ENCODE data around the gene TLCD2. TPM values are rescaled to one million over a fixed set of nuclear protein-coding genes. Genes with fewer than 3 reads are reported as not detected.

TLCD2 gene
- total and polyA plus RNA-seq, 2 of the 13 experiments (the other 11 are each of a cell fraction or from before 2014, with no cell fraction given): 0.90 to 1.1 TPM

DNA sequence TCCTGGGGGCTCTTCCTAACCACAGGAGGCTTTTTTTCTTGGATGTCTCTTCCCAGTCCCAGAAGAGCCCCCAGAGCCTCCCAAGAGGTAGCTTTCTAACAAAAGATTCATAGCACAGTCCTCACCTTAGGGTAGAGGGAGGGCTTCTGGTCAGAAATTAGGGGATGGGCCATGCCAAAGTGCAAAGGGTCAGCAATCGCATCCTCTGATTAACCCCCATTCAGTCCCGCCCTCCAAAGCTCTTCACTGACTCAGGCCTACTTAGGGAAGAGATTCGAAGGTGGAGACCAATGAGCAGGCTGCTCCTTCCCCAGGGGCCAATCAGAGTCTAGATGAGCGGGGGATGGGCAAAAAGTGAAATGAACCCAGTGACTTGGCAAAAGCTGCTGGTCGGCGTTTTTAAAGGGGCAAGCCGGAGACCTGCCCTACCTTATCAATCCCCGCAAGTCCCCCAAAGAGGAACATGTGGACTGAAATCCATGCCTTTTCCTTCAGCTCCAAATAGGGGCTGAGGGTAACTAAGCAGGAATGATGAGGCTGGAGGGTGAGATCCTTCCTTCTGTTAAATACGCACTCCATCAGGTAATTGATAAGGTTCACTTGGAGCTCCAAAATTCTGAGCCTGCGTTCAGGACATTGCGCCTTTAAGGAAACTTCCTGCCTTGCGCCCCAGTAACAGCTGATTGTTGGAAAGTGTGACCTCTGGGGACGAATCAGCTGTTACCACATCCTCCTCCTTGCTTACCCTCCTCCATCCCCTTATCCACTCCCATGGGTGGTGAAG is 6.9 kb upstream of the TLCD2 start (continued):
- TF ChIP-seq, protein P1, sequence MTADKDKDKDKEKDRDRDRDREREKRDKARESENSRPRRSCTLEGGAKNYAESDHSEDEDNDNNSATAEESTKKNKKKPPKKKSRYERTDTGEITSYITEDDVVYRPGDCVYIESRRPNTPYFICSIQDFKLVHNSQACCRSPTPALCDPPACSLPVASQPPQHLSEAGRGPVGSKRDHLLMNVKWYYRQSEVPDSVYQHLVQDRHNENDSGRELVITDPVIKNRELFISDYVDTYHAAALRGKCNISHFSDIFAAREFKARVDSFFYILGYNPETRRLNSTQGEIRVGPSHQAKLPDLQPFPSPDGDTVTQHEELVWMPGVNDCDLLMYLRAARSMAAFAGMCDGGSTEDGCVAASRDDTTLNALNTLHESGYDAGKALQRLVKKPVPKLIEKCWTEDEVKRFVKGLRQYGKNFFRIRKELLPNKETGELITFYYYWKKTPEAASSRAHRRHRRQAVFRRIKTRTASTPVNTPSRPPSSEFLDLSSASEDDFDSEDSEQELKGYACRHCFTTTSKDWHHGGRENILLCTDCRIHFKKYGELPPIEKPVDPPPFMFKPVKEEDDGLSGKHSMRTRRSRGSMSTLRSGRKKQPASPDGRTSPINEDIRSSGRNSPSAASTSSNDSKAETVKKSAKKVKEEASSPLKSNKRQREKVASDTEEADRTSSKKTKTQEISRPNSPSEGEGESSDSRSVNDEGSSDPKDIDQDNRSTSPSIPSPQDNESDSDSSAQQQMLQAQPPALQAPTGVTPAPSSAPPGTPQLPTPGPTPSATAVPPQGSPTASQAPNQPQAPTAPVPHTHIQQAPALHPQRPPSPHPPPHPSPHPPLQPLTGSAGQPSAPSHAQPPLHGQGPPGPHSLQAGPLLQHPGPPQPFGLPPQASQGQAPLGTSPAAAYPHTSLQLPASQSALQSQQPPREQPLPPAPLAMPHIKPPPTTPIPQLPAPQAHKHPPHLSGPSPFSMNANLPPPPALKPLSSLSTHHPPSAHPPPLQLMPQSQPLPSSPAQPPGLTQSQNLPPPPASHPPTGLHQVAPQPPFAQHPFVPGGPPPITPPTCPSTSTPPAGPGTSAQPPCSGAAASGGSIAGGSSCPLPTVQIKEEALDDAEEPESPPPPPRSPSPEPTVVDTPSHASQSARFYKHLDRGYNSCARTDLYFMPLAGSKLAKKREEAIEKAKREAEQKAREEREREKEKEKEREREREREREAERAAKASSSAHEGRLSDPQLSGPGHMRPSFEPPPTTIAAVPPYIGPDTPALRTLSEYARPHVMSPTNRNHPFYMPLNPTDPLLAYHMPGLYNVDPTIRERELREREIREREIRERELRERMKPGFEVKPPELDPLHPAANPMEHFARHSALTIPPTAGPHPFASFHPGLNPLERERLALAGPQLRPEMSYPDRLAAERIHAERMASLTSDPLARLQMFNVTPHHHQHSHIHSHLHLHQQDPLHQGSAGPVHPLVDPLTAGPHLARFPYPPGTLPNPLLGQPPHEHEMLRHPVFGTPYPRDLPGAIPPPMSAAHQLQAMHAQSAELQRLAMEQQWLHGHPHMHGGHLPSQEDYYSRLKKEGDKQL (CRISPR knock-in tag; IDR thresholded peaks at IDR 0.05; ENCODE audit: low read depth): no peak
- TF ChIP-seq, protein P2, sequence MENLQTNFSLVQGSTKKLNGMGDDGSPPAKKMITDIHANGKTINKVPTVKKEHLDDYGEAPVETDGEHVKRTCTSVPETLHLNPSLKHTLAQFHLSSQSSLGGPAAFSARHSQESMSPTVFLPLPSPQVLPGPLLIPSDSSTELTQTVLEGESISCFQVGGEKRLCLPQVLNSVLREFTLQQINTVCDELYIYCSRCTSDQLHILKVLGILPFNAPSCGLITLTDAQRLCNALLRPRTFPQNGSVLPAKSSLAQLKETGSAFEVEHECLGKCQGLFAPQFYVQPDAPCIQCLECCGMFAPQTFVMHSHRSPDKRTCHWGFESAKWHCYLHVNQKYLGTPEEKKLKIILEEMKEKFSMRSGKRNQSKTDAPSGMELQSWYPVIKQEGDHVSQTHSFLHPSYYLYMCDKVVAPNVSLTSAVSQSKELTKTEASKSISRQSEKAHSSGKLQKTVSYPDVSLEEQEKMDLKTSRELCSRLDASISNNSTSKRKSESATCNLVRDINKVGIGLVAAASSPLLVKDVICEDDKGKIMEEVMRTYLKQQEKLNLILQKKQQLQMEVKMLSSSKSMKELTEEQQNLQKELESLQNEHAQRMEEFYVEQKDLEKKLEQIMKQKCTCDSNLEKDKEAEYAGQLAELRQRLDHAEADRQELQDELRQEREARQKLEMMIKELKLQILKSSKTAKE (CRISPR knock-in tag; IDR thresholded peaks at IDR 0.05; ENCODE audit: borderline replicate concordance): no peak
- TF ChIP-seq FOXJ3 (CRISPR knock-in tag; IDR thresholded peaks at IDR 0.05; ENCODE audit: borderline replicate concordance) (no peak), HOXA7 (CRISPR knock-in tag; IDR thresholded peaks at IDR 0.05) (no peak), SCMH1 (CRISPR knock-in tag; IDR thresholded peaks at IDR 0.05; ENCODE audit: borderline replicate concordance) (no peak), ZZZ3 (CRISPR knock-in tag; IDR thresholded peaks at IDR 0.05; ENCODE audit: borderline replicate concordance) (no peak), THYN1 (CRISPR knock-in tag; IDR thresholded peaks at IDR 0.05; ENCODE audit: borderline replicate concordance, low read depth) (no peak), NR1H2 (CRISPR knock-in tag; IDR thresholded peaks at IDR 0.05; ENCODE audit: borderline replicate concordance, low read depth) (no peak)
- TF ChIP-seq, protein P3, sequence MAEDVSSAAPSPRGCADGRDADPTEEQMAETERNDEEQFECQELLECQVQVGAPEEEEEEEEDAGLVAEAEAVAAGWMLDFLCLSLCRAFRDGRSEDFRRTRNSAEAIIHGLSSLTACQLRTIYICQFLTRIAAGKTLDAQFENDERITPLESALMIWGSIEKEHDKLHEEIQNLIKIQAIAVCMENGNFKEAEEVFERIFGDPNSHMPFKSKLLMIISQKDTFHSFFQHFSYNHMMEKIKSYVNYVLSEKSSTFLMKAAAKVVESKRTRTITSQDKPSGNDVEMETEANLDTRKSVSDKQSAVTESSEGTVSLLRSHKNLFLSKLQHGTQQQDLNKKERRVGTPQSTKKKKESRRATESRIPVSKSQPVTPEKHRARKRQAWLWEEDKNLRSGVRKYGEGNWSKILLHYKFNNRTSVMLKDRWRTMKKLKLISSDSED (CRISPR knock-in tag; IDR thresholded peaks at IDR 0.05): no peak
- TF ChIP-seq, protein P4, sequence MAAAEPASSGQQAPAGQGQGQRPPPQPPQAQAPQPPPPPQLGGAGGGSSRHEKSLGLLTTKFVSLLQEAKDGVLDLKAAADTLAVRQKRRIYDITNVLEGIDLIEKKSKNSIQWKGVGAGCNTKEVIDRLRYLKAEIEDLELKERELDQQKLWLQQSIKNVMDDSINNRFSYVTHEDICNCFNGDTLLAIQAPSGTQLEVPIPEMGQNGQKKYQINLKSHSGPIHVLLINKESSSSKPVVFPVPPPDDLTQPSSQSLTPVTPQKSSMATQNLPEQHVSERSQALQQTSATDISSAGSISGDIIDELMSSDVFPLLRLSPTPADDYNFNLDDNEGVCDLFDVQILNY (CRISPR knock-in tag; conservative IDR thresholded peaks at IDR 0.05): no peak
- TF ChIP-seq, protein P5, sequence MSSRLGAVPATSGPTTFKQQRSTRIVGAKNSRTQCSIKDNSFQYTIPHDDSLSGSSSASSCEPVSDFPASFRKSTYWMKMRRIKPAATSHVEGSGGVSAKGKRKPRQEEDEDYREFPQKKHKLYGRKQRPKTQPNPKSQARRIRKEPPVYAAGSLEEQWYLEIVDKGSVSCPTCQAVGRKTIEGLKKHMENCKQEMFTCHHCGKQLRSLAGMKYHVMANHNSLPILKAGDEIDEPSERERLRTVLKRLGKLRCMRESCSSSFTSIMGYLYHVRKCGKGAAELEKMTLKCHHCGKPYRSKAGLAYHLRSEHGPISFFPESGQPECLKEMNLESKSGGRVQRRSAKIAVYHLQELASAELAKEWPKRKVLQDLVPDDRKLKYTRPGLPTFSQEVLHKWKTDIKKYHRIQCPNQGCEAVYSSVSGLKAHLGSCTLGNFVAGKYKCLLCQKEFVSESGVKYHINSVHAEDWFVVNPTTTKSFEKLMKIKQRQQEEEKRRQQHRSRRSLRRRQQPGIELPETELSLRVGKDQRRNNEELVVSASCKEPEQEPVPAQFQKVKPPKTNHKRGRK (CRISPR knock-in tag; IDR thresholded peaks at IDR 0.05): no peak

Measured in HepG2 (cell line).